Upper lobe of left lung (tissue), 6 donors: Measurements from ENCODE around the gene SARDH. TPM values are rescaled to one million over a fixed set of nuclear protein-coding genes. Genes with fewer than 3 reads are reported as not detected.

Source experiments
- ATAC-seq, 2 donors: fragments of 200-7000 bp; cut with Tn5 transposase; one replicate each; pipeline ENCODE4 v1.9.1; 2022; ENCODE audit warnings: mild to moderate bottlenecking in 2 of 2, moderate library complexity in 2 of 2; ENCODE audit not compliant: low FRiP score in 2 of 2
- DNase-seq, 2 donors: peaks; one replicate each; pipeline ENCODE4 v3.0.0-alpha.2; 2019 to 2020
- H3K27ac ChIP-seq, 4 donors: fragments of 200-600 bp; sonication (generic); one replicate each; pipeline ENCODE4 v1.5.1; 2016 to 2019
- H3K27me3 ChIP-seq, 4 donors: fragments of 200-600 bp; sonication (generic); one replicate each; pipeline ENCODE4 v1.5.1; 2017 to 2019
- H3K36me3 ChIP-seq, 4 donors: fragments of 200-600 bp; sonication (generic); one replicate each; pipeline ENCODE4 v1.5.1; 2016 to 2019
- H3K4me1 ChIP-seq, 4 donors: fragments of 200-600 bp; sonication (generic); one replicate each; pipeline ENCODE4 v1.5.1; 2018 to 2019
- H3K4me3 ChIP-seq, 4 donors: fragments of 200-600 bp; sonication (generic); one replicate each; pipeline ENCODE4 v1.5.1; 2017 to 2019; ENCODE audit warnings: mild to moderate bottlenecking in 2 of 4, moderate library complexity in 1 of 4
- H3K9me3 ChIP-seq, 4 donors: fragments of 200-600 bp; sonication (generic); one replicate each; pipeline ENCODE4 v1.5.1; 2018 to 2019
- CTCF ChIP-seq, 6 experiments: fragments of 450-650 bp in 4 of 6; fragments of 200-600 bp in 2 of 6; sonication (generic) in 2 of 6; IDR thresholded peaks; one replicate each; pipeline ENCODE4 v1.5.1; 2016 to 2019; ENCODE audit warnings: antibody characterized with exemption in 6 of 6
- EP300 ChIP-seq, 4 donors: sonication (generic); formaldehyde crosslinking; IDR thresholded peaks; one replicate each; pipeline ENCODE4 v1.5.1; 2017; ENCODE audit warnings: antibody characterized with exemption in 4 of 4, control low read depth in 2 of 4
- POLR2A ChIP-seq, 4 donors: fragments of 450-650 bp; IDR thresholded peaks; one replicate each; pipeline ENCODE4 v1.5.1; 2016 to 2017; ENCODE audit warnings: antibody characterized with exemption in 4 of 4, mild to moderate bottlenecking in 2 of 4
- POLR2AphosphoS5 ChIP-seq, 2 donors: sonication (generic); formaldehyde crosslinking; IDR thresholded peaks; one replicate each; pipeline ENCODE4 v1.5.1; 2017; ENCODE audit warnings: antibody characterized with exemption in 2 of 2
- WGBS, 2 donors: methylation state at CpG; one replicate each; pipeline ENCODE4 v1.1.5; 2017 to 2018; 5-methylcytosine and 5-hydroxymethylcytosine counted together
- total RNA-seq, 6 donors: library from RNA; depleted of rRNA in 4 of 6; stranded (reverse); fragments of >200 nt in 4 of 6; gene quantifications; one replicate each; pipeline versions ENCODE4 v1.1.0 to v1.2.1, GENCODE V29; 2016 to 2021
- donor health status: DM: no; HTN: no; CAD: no; lungs with moderate emphysema.
- donor health status: DM: no; HTN: yes; CAD: no; lungs with severe emphysema.

SARDH gene
- total RNA-seq, 6 donors from 2014 or later = 0.79 to 37.7 (median 4.2) TPM

GRCh38 chr9:133731876-133732638 lies 6.1 kb downstream of the SARDH start:
- peak in 1 of 2 donors; percentile 72 for DNase-seq
- no peak for ATAC-seq
- TF ChIP-seq POLR2AphosphoS5 (IDR thresholded peaks at IDR 0.05) (no peak), POLR2A (IDR thresholded peaks at IDR 0.05) (no peak), EP300 (IDR thresholded peaks at IDR 0.05) (no peak), CTCF (IDR thresholded peaks at IDR 0.05) (no peak)

GRCh38 chr9:133730994-133731715 lies 7.0 kb downstream of the SARDH start:
- 88 to 92% methylated on average over 11 to 27 of the region's 27 CpGs for WGBS, 2 donors
- TF ChIP-seq POLR2AphosphoS5 (IDR thresholded peaks at IDR 0.05) (no peak), EP300 (IDR thresholded peaks at IDR 0.05) (no peak), CTCF (IDR thresholded peaks at IDR 0.05) (no peak), POLR2A (IDR thresholded peaks at IDR 0.05) (no peak)
- no peak overlapping the region for H3K4me3 ChIP-seq
- H3K36me3 ChIP-seq = no peaks in the 10 kb centered on the region
- H3K27ac ChIP-seq = no peak overlapping the region
- no peaks in the 10 kb centered on the region for H3K9me3 ChIP-seq
- H3K27me3 ChIP-seq = no peaks in the 10 kb centered on the region
- ATAC-seq (no peak), DNase-seq (peak in 1 of 2 donors; percentile 67)
- H3K4me1 ChIP-seq = no peaks in the 10 kb centered on the region

More at GRCh38 chr9:133731876-133732638, 6.1 kb downstream of the SARDH start:
- H3K27ac ChIP-seq = no peak overlapping the region
- peaks cover 0 to 2% (median 0%) of the 10 kb centered on the region in 4 donors for H3K4me1 ChIP-seq
- WGBS, 2 donors = 61 to 68% methylated on average over 6 to 8 of the region's 30 CpGs
- no peaks in the 10 kb centered on the region for H3K27me3 ChIP-seq
- no peaks in the 10 kb centered on the region for H3K36me3 ChIP-seq
- H3K4me3 ChIP-seq = no peak overlapping the region
- no peaks in the 10 kb centered on the region for H3K9me3 ChIP-seq

GRCh38 chr9:133729617-133730281 lies 8.4 kb downstream of the SARDH start:
- 86 to 87% methylated on average over 11 to 18 of the region's 19 CpGs for WGBS, 2 donors
- no peak for ATAC-seq
- no peaks in the 10 kb centered on the region for H3K9me3 ChIP-seq
- no peaks in the 10 kb centered on the region for H3K4me1 ChIP-seq
- peak in 1 of 2 donors; percentile 43 for DNase-seq
- no peak overlapping the region for H3K27ac ChIP-seq
- H3K36me3 ChIP-seq = no peaks in the 10 kb centered on the region
- TF ChIP-seq CTCF (IDR thresholded peaks at IDR 0.05) = no peak
- TF ChIP-seq POLR2A (IDR thresholded peaks at IDR 0.05) = no peak
- no peak for TF ChIP-seq EP300 (IDR thresholded peaks at IDR 0.05)
- TF ChIP-seq POLR2AphosphoS5 (IDR thresholded peaks at IDR 0.05) = no peak
- H3K27me3 ChIP-seq = no peaks in the 10 kb centered on the region
- no peak overlapping the region for H3K4me3 ChIP-seq

GRCh38 chr9:133728856-133729616 lies 9.1 kb downstream of the SARDH start:
- no peak for TF ChIP-seq CTCF (IDR thresholded peaks at IDR 0.05)
- no peak for TF ChIP-seq POLR2AphosphoS5 (IDR thresholded peaks at IDR 0.05)
- TF ChIP-seq POLR2A (IDR thresholded peaks at IDR 0.05) = no peak
- TF ChIP-seq EP300 (IDR thresholded peaks at IDR 0.05) = no peak
- 75 to 81% methylated on average over 8 to 10 of the region's 10 CpGs for WGBS, 2 donors

More at GRCh38 chr9:133728856-133729616, 9.1 kb downstream of the SARDH start:
- Histone ChIP-seq H3K4me3 (no peak overlapping the region), H3K27ac (no peak overlapping the region), H3K9me3 (no peaks in the 10 kb centered on the region), H3K27me3 (no peaks in the 10 kb centered on the region), H3K4me1 (no peaks in the 10 kb centered on the region), H3K36me3 (no peaks in the 10 kb centered on the region)
- ATAC-seq = no peak
- DNase-seq = no peak
